IMR-90 (cell line): ENCODE measurements around the gene FNDC1. TPM values are rescaled to one million over a fixed set of nuclear protein-coding genes. Genes with fewer than 3 reads are reported as not detected.

Source experiments
- ATAC-seq: fragments of 200-7000 bp; cut with Tn5 transposase; 2 replicates; pipeline ENCODE4 v1.9.1; 2020; ENCODE audit warnings: low read depth, mild to moderate bottlenecking, moderate library complexity
- BruUV-seq: library from RNA; stranded (reverse); fragments of 400-500 nt; replicated peaks from 2 replicates; lab custom pipeline; 2021; lab: Mats Ljungman, UMichigan
- CTCF ChIA-PET: fragments of 300-600 bp; formaldehyde crosslinking; extraction: SDS; loops from one replicate; lab custom pipeline; 2021; ENCODE audit warnings: antibody characterized with exemption; lab: Yijun Ruan, JAX
- POLR2A ChIA-PET: fragments of 300-600 bp; sonication (Branson Sonifier 250); formaldehyde crosslinking; loops from one replicate; lab custom pipeline; 2022; ENCODE audit warnings: antibody characterized with exemption; ENCODE audit not compliant: unreplicated experiment; lab: Charles Lee
- DNase-seq: peaks from one replicate; pipeline ENCODE4 v3.0.0; 2013
- H2AFZ ChIP-seq: replicated peaks from 2 replicates; pipeline ENCODE3; 2013; ENCODE audit warnings: low read length, mild to moderate bottlenecking; ENCODE audit not compliant: poor library complexity
- H2AK5ac ChIP-seq: 2 replicates; pipeline ENCODE4 v1.6.1; 2013; ENCODE audit warnings: low read depth, low read length, inconsistent platforms
- H2AK9ac ChIP-seq: replicated peaks from 2 replicates; pipeline ENCODE3; 2013; ENCODE audit warnings: mild to moderate bottlenecking, low read depth, low read length, moderate library complexity; ENCODE audit not compliant: poor library complexity
- H2BK120ac ChIP-seq: 2 replicates; pipeline ENCODE4 v1.6.1; 2013; ENCODE audit warnings: low read depth, low read length, inconsistent platforms
- H2BK15ac ChIP-seq: 3 replicates; pipeline ENCODE4 v1.6.1; 2013; ENCODE audit warnings: low read depth, low read length, inconsistent platforms
- H2BK20ac ChIP-seq: 2 replicates; pipeline ENCODE4 v1.6.1; 2013; ENCODE audit warnings: low read depth, mild to moderate bottlenecking, inconsistent platforms, low read length, moderate library complexity
- H2BK5ac ChIP-seq: 2 replicates; pipeline ENCODE4 v1.6.1; 2013; ENCODE audit warnings: mild to moderate bottlenecking, low read depth, low read length, inconsistent platforms; ENCODE audit not compliant: poor library complexity, severe bottlenecking
- H3K14ac ChIP-seq: replicated peaks from 2 replicates; pipeline ENCODE4 v1.6.1; 2013; ENCODE audit warnings: low read depth, low read length, inconsistent platforms
- H3K18ac ChIP-seq: 2 replicates; pipeline ENCODE4 v1.6.1; 2013; ENCODE audit warnings: low read depth, low read length, control low read depth
- H3K23ac ChIP-seq: 2 replicates; pipeline ENCODE4 v1.6.1; 2013; ENCODE audit warnings: low read depth, low read length, inconsistent platforms
- H3K27ac ChIP-seq: 2 replicates; pipeline ENCODE4 v1.5.1; 2013; ENCODE audit warnings: mild to moderate bottlenecking, control low read depth, low read length; ENCODE audit not compliant: insufficient read depth
- H3K27me3 ChIP-seq: 2 replicates; pipeline ENCODE4 v1.6.1; 2013; ENCODE audit warnings: low read length; ENCODE audit not compliant: control insufficient read depth, insufficient read depth
- H3K36me3 ChIP-seq: 2 replicates; pipeline ENCODE4 v1.6.1; 2013; ENCODE audit warnings: low read length, mixed read lengths; ENCODE audit not compliant: control insufficient read depth, insufficient read depth
- H3K4ac ChIP-seq: 2 replicates; pipeline ENCODE4 v1.6.1; 2013; ENCODE audit warnings: low read depth, low read length, inconsistent platforms
- H3K4me1 ChIP-seq: 2 replicates; pipeline ENCODE4 v1.6.1; 2013; ENCODE audit warnings: low read length, mixed read lengths; ENCODE audit not compliant: control insufficient read depth, insufficient read depth
- H3K4me2 ChIP-seq: 2 replicates; pipeline ENCODE4 v1.6.1; 2013; ENCODE audit warnings: low read depth, mild to moderate bottlenecking, control low read depth, low read length, moderate library complexity
- H3K4me3 ChIP-seq: 2 replicates; pipeline ENCODE4 v1.5.1; 2013; ENCODE audit warnings: low read depth, mild to moderate bottlenecking, control low read depth, low read length, moderate library complexity; ENCODE audit not compliant: insufficient read depth
- H3K56ac ChIP-seq: 2 replicates; pipeline ENCODE4 v1.6.1; 2013; ENCODE audit warnings: low read length, inconsistent platforms; ENCODE audit not compliant: insufficient read depth; ENCODE audit errors: extremely low read depth
- H3K79me1 ChIP-seq, 2 experiments: 2 replicates each; pipeline ENCODE4 v1.6.1; 2013; ENCODE audit warnings: low read length in 2 of 2, inconsistent platforms in 1 of 2, low read depth in 1 of 2
- H3K9ac ChIP-seq: 2 replicates; pipeline ENCODE4 v1.6.1; 2013; ENCODE audit warnings: low read depth, low read length, control low read depth
- H3K9me1 ChIP-seq: 2 replicates; pipeline ENCODE4 v1.6.1; 2013; ENCODE audit warnings: low read length, inconsistent platforms; ENCODE audit not compliant: insufficient read depth
- H3K9me3 ChIP-seq: 2 replicates; pipeline ENCODE4 v1.6.1; 2013; ENCODE audit warnings: low read length; ENCODE audit not compliant: control insufficient read depth, insufficient read depth
- H4K20me1 ChIP-seq: 2 replicates; pipeline ENCODE4 v1.6.1; 2013; ENCODE audit warnings: low read length, inconsistent platforms; ENCODE audit not compliant: insufficient read depth
- H4K5ac ChIP-seq: 2 replicates; pipeline ENCODE4 v1.6.1; 2013; ENCODE audit warnings: mild to moderate bottlenecking, low read depth, low read length, control low read depth
- H4K8ac ChIP-seq, 2 experiments: 2 replicates each; pipeline ENCODE4 v1.6.1; 2013; ENCODE audit warnings: low read depth in 2 of 2, low read length in 2 of 2, control low read depth in 1 of 2, inconsistent platforms in 1 of 2
- H4K91ac ChIP-seq: 2 replicates; pipeline ENCODE4 v1.6.1; 2013; ENCODE audit warnings: low read depth, low read length, inconsistent platforms; ENCODE audit not compliant: insufficient read depth
- BHLHE40 ChIP-seq: fragments of 150-350 bp; IDR thresholded peaks from 2 replicates; pipeline ENCODE4 v1.6.1; 2016; ENCODE audit warnings: mild to moderate bottlenecking, low read depth, low read length
- CEBPB ChIP-seq: IDR thresholded peaks from 2 replicates; pipeline ENCODE4 v1.6.1; 2012; ENCODE audit warnings: low read depth, low read length, improper control_type of control experiment
- CHD1 ChIP-seq: IDR thresholded peaks from 2 replicates; pipeline ENCODE4 v1.6.1; 2012; ENCODE audit warnings: low read depth, low read length, improper control_type of control experiment
- FOS ChIP-seq: fragments of 150-350 bp; IDR thresholded peaks from 2 replicates; pipeline ENCODE4 v1.6.1; 2016; ENCODE audit warnings: low read depth, low read length
- MAFK ChIP-seq: IDR thresholded peaks from 2 replicates; pipeline ENCODE4 v1.6.1; 2012; ENCODE audit warnings: low read depth, low read length, improper control_type of control experiment
- MAZ ChIP-seq: IDR thresholded peaks from 2 replicates; pipeline ENCODE4 v1.6.1; 2012; ENCODE audit warnings: low read depth, mild to moderate bottlenecking, low read length, improper control_type of control experiment, moderate library complexity, borderline replicate concordance
- MXI1 ChIP-seq: IDR thresholded peaks from 2 replicates; pipeline ENCODE4 v1.6.1; 2012; ENCODE audit warnings: low read depth, mild to moderate bottlenecking, low read length, moderate library complexity, borderline replicate concordance
- NFE2L2 ChIP-seq: fragments of 150-350 bp; IDR thresholded peaks from 2 replicates; pipeline ENCODE4 v1.6.1; 2016; ENCODE audit warnings: low read depth, mild to moderate bottlenecking, low read length
- POLR2A ChIP-seq: IDR thresholded peaks from 2 replicates; pipeline ENCODE4 v1.6.1; 2012; ENCODE audit warnings: mild to moderate bottlenecking, low read depth, low read length
- RAD21 ChIP-seq: IDR thresholded peaks from 2 replicates; pipeline ENCODE4 v1.6.1; 2012; ENCODE audit warnings: low read length, improper control_type of control experiment
- RCOR1 ChIP-seq: IDR thresholded peaks from 2 replicates; pipeline ENCODE4 v1.6.1; 2012; ENCODE audit warnings: mild to moderate bottlenecking, low read length, improper control_type of control experiment; ENCODE audit not compliant: insufficient replicate concordance
- RFX5 ChIP-seq: IDR thresholded peaks from 2 replicates; pipeline ENCODE4 v1.8.0; 2012; ENCODE audit warnings: low read depth, mild to moderate bottlenecking, low read length, moderate library complexity
- SMC3 ChIP-seq: fragments of 150-350 bp; IDR thresholded peaks from 2 replicates; pipeline ENCODE4 v1.6.1; 2016; ENCODE audit warnings: low read depth, mild to moderate bottlenecking, antibody characterized with exemption, low read length, moderate library complexity
- WGBS, 2 experiments: methylation state at CpG; one replicate each; pipeline versions ENCODE4 v1.1.5 to v1.1.7; 2013; ENCODE audit warnings: missing lambda C conversion rate in 2 of 2; ENCODE audit not compliant: insufficient read length in 1 of 2; ENCODE audit errors: extremely low coverage in 2 of 2; 5-methylcytosine and 5-hydroxymethylcytosine counted together
- dilution Hi-C: fragments of 300-500 bp; cut with HindIII; formaldehyde crosslinking; loops from one replicate; pipeline ENCODE4 v1.14.3; 2018; ENCODE audit warnings: low sequenced_read_pairs; ENCODE audit not compliant: unreplicated experiment
- in situ Hi-C: fragments of 300-500 bp; cut with MboI; formaldehyde crosslinking; loops from 3 replicates; pipeline ENCODE4 v1.14.3; 2019; ENCODE audit warnings: low sequenced_read_pairs, inconsistent platforms, mixed read lengths
- intact Hi-C: fragments of 100-400 bp; cut with micrococcal nuclease; formaldehyde crosslinking; loops from 2 replicates; pipeline ENCODE4 v1.10.0; 2022
- polyA plus RNA-seq, 3 experiments: library from polyadenylated mRNA; depleted of rRNA; stranded (reverse); fragments of >200 nt; gene quantifications; 2 replicates each; pipeline ENCODE4 v1.2.3, GENCODE V29; 2012; ENCODE audit warnings: low replicate concordance in 1 of 3
- total RNA-seq: library from RNA; depleted of rRNA; stranded (reverse); fragments of >200 nt; gene quantifications from 2 replicates; pipeline ENCODE4 v1.2.3, GENCODE V29; 2012
- TF ChIP-seq, protein P1 (sequence below): fragments of 150-350 bp; IDR thresholded peaks from 2 replicates; pipeline ENCODE4 v1.6.1; 2016; ENCODE audit warnings: low read depth, mild to moderate bottlenecking, low read length, moderate library complexity, borderline replicate concordance
- TF ChIP-seq, protein P2 (sequence below): conservative IDR thresholded peaks from 2 replicates; pipeline ENCODE4 v1.5.1; 2012; ENCODE audit warnings: mild to moderate bottlenecking, low read depth, low read length, improper control_type of control experiment
- TF ChIP-seq, protein P3 (sequence below): fragments of 150-350 bp; IDR thresholded peaks from 2 replicates; pipeline ENCODE4 v1.6.1; 2017; ENCODE audit warnings: mild to moderate bottlenecking, antibody characterized with exemption, low read length, low read depth

FNDC1 gene
- total and polyA plus RNA-seq, 2 of the 4 experiments (the other 2 are of a cell fraction): 0.03 TPM; not detected in 1

DNA sequence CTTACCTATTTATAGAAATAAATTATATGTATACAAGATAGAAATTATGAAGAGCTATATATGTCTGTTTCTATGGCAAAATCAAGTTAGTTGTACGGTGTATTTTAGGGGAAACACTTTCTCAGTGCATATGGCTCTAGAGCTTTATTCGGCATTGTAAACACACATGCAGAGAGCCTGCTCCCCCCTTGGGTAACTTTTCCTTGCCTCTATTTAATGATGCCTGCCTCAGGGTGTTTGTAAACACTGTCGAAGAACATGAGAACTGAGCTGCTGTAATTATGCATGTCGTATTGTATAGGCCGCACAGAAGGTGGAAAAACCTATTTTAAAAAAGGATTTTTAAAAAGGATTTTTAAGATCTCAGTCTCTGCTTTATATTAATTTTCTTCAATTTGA, 133.4 kb downstream of the FNDC1 start:
- POLR2A ChIA-PET: no interaction called here
- Histone ChIP-seq H3K79me1 (no peaks in the 10 kb centered on the region), H4K20me1 (no peaks in the 10 kb centered on the region), H2AK5ac (no peak overlapping the region), H3K18ac (no peak overlapping the region), H3K9me1 (no peaks in the 10 kb centered on the region), H3K4me3 (no peak overlapping the region), H3K36me3 (no peaks in the 10 kb centered on the region), H3K9ac (no peak overlapping the region), H2BK20ac (no peak overlapping the region), H4K91ac (no peak overlapping the region), H3K9me3 (no peaks in the 10 kb centered on the region), H3K14ac (no peak overlapping the region), H3K27me3 (no peaks in the 10 kb centered on the region), H4K8ac (no peak overlapping the region), H2BK120ac (no peak overlapping the region), H4K5ac (no peak overlapping the region), H2BK5ac (no peak overlapping the region), H2BK15ac (no peak overlapping the region), H3K23ac (no peak overlapping the region), H3K27ac (no peak overlapping the region), H3K4me1 (no peaks in the 10 kb centered on the region), H2AFZ (no peak overlapping the region), H3K4ac (no peak overlapping the region), H3K56ac (no peak overlapping the region), H2AK9ac (no peak overlapping the region), H3K4me2 (no peak overlapping the region)
- CTCF ChIA-PET: no interaction called here
- intact Hi-C loops (no loop called here), dilution Hi-C loops (no loop called here), in situ Hi-C loops (no loop called here)
- WGBS, 2 experiments: 60% methylated on average over 1 of the region's 5 CpGs; no CpG with 5 or more reads in 1 of the 2 experiments
- no TSS peak for BruUV-seq
- TF ChIP-seq CHD1 (no peak), MAZ (no peak), MXI1 (no peak), CEBPB (no peak), NFE2L2 (no peak), RAD21 (no peak), RCOR1 (no peak), MAFK (no peak), BHLHE40 (no peak), RFX5 (no peak), SMC3 (no peak), FOS (no peak), POLR2A (no peak)
- TF ChIP-seq, protein P1, sequence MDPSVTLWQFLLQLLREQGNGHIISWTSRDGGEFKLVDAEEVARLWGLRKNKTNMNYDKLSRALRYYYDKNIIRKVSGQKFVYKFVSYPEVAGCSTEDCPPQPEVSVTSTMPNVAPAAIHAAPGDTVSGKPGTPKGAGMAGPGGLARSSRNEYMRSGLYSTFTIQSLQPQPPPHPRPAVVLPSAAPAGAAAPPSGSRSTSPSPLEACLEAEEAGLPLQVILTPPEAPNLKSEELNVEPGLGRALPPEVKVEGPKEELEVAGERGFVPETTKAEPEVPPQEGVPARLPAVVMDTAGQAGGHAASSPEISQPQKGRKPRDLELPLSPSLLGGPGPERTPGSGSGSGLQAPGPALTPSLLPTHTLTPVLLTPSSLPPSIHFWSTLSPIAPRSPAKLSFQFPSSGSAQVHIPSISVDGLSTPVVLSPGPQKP: no peak
- TF ChIP-seq, protein P2, sequence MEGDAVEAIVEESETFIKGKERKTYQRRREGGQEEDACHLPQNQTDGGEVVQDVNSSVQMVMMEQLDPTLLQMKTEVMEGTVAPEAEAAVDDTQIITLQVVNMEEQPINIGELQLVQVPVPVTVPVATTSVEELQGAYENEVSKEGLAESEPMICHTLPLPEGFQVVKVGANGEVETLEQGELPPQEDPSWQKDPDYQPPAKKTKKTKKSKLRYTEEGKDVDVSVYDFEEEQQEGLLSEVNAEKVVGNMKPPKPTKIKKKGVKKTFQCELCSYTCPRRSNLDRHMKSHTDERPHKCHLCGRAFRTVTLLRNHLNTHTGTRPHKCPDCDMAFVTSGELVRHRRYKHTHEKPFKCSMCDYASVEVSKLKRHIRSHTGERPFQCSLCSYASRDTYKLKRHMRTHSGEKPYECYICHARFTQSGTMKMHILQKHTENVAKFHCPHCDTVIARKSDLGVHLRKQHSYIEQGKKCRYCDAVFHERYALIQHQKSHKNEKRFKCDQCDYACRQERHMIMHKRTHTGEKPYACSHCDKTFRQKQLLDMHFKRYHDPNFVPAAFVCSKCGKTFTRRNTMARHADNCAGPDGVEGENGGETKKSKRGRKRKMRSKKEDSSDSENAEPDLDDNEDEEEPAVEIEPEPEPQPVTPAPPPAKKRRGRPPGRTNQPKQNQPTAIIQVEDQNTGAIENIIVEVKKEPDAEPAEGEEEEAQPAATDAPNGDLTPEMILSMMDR: no peak
- TF ChIP-seq, protein P3, sequence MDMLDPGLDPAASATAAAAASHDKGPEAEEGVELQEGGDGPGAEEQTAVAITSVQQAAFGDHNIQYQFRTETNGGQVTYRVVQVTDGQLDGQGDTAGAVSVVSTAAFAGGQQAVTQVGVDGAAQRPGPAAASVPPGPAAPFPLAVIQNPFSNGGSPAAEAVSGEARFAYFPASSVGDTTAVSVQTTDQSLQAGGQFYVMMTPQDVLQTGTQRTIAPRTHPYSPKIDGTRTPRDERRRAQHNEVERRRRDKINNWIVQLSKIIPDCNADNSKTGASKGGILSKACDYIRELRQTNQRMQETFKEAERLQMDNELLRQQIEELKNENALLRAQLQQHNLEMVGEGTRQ: no peak
- DNase-seq (no peak), ATAC-seq (no peak)
